ENCODE data around the gene TADA2B. TPM values are rescaled to one million over a fixed set of nuclear protein-coding genes. Genes with fewer than 3 reads are reported as not detected.

Gene TADA2B
- total and polyA plus RNA-seq, 9 of the 15 experiments (the other 6 are each of a cell fraction or from before 2014, with no cell fraction given): 0.55 to 12.2 (median 7.5) TPM

GRCh38 chr4:7067452-7068278, 24.5 kb downstream of the TADA2B start, which contains the start of gene GRPEL1 (continued):
- TF ChIP-seq, protein P1, sequence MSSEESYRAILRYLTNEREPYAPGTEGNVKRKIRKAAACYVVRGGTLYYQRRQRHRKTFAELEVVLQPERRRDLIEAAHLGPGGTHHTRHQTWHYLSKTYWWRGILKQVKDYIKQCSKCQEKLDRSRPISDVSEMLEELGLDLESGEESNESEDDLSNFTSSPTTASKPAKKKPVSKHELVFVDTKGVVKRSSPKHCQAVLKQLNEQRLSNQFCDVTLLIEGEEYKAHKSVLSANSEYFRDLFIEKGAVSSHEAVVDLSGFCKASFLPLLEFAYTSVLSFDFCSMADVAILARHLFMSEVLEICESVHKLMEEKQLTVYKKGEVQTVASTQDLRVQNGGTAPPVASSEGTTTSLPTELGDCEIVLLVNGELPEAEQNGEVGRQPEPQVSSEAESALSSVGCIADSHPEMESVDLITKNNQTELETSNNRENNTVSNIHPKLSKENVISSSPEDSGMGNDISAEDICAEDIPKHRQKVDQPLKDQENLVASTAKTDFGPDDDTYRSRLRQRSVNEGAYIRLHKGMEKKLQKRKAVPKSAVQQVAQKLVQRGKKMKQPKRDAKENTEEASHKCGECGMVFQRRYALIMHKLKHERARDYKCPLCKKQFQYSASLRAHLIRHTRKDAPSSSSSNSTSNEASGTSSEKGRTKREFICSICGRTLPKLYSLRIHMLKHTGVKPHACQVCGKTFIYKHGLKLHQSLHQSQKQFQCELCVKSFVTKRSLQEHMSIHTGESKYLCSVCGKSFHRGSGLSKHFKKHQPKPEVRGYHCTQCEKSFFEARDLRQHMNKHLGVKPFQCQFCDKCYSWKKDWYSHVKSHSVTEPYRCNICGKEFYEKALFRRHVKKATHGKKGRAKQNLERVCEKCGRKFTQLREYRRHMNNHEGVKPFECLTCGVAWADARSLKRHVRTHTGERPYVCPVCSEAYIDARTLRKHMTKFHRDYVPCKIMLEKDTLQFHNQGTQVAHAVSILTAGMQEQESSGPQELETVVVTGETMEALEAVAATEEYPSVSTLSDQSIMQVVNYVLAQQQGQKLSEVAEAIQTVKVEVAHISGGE (CRISPR knock-in tag; IDR thresholded peaks at IDR 0.05): peak in 1 of 3 experiments; percentile 36; a peak in 1 of 6 replicates
- TF ChIP-seq ZNF511 (CRISPR knock-in tag; IDR thresholded peaks at IDR 0.05) (peak; percentile 70), NCOA6 (IDR thresholded peaks at IDR 0.05) (no peak), ZNF717 (CRISPR knock-in tag; IDR thresholded peaks at IDR 0.05) (peak; percentile 38; the same call in 1 of the 2 replicates), POLR2B (IDR thresholded peaks at IDR 0.05; ENCODE audit: low read depth, partially characterized antibody) (peak; percentile 53), SIN3A (IDR thresholded peaks at IDR 0.05; ENCODE audit: borderline replicate concordance in 2 of 2, control insufficient read depth in 1 of 2, low read depth in 2 of 2, low read length in 2 of 2) (peak in 1 of 2 experiments; percentile 78; a peak in 2 of 4 replicates), MLX (CRISPR knock-in tag; conservative IDR thresholded peaks at IDR 0.05) (no peak), ZBTB12 (CRISPR knock-in tag; IDR thresholded peaks at IDR 0.05) (0 out of 2 replicates have a peak, but pooled peaks have one; percentile 32), REST (IDR thresholded peaks at IDR 0.05; ENCODE audit: borderline replicate concordance) (no peak), REST (CRISPR knock-in tag; IDR thresholded peaks at IDR 0.05; ENCODE audit: low read depth) (peak; percentile 51; the same call in 1 of the 2 replicates), ZC3H11A (IDR thresholded peaks at IDR 0.05; ENCODE audit: low read depth, low read length) (no peak)

All from K562 (cell line).